HCT116 (cell line): ENCODE results near the gene MOSPD2. TPM values are rescaled to one million over a fixed set of nuclear protein-coding genes. Genes with fewer than 3 reads are reported as not detected.

Experiments
- ATAC-seq: fragments of 200-7000 bp; cut with Tn5 transposase; 2 replicates; pipeline ENCODE4 v1.9.1; 2020; ENCODE audit warnings: mild to moderate bottlenecking, moderate library complexity
- BruUV-seq: library from RNA; stranded (reverse); fragments of 400-500 nt; replicated peaks from 2 replicates; lab custom pipeline; 2021; lab: Mats Ljungman, UMichigan
- CTCF ChIA-PET: fragments of 300-600 bp; sonication (Branson Sonifier 250); formaldehyde crosslinking; loops from one replicate; lab custom pipeline; 2021; ENCODE audit warnings: antibody characterized with exemption; lab: Charles Lee
- POLR2A ChIA-PET: fragments of 300-600, 350-600 bp; sonication (Branson Sonifier 250); formaldehyde crosslinking; loops from one replicate; lab custom pipeline; 2021; ENCODE audit warnings: antibody characterized with exemption; lab: Charles Lee
- RAD21 ChIA-PET, 2 experiments: fragments of 300-600 bp; sonication (Branson Sonifier 250); formaldehyde crosslinking; loops; one replicate each; lab custom pipeline; 2023; ENCODE audit warnings: low total read pairs in 2 of 2; ENCODE audit not compliant: uncharacterized antibody in 2 of 2, unreplicated experiment in 2 of 2, low non-redundant PET in 1 of 2; lab: Charles Lee
- DNase-seq: peaks from one replicate; pipeline ENCODE4 v3.0.0-alpha.2; 2010; ENCODE audit warnings: low read depth, low spot score
- H2AFZ ChIP-seq: fragments of 200-600 bp; shearing (Covaris generic), sonication (generic); 2 replicates; pipeline ENCODE4 v1.6.1; 2017; ENCODE audit warnings: low read depth, mixed run types, mixed read lengths, antibody characterized with exemption, low read length; ENCODE audit not compliant: poor library complexity, severe bottlenecking
- H3K27ac ChIP-seq: 2 replicates; pipeline ENCODE4 v1.5.1; 2012; ENCODE audit warnings: low read depth, low read length
- H3K27me3 ChIP-seq: fragments of 200-600 bp; sonication (generic); 2 replicates; pipeline ENCODE4 v1.6.1; 2016; ENCODE audit warnings: mixed run types, low read length, mixed read lengths; ENCODE audit not compliant: insufficient read depth
- H3K36me3 ChIP-seq, 2 experiments: fragments of 200-500 bp in 1 of 2; fragments of 200-600 bp in 1 of 2; sonication (Bioruptor generic) in 1 of 2; sonication (generic) in 1 of 2; 2 replicates each; pipeline versions ENCODE4 v1.5.1 to v1.6.1; 2014 to 2016; ENCODE audit warnings: low read length in 2 of 2, inconsistent platforms in 1 of 2, mixed read lengths in 1 of 2, mixed run types in 1 of 2; ENCODE audit not compliant: insufficient read depth in 2 of 2, control insufficient read depth in 1 of 2
- H3K4me1 ChIP-seq, 2 experiments: fragments of 200-600 bp in 1 of 2; sonication (generic) in 1 of 2; 2 replicates each; pipeline versions ENCODE4 v1.5.1 to v1.6.1; 2012 to 2017; ENCODE audit warnings: low read length in 2 of 2, inconsistent platforms in 1 of 2, mild to moderate bottlenecking in 1 of 2, mixed read lengths in 1 of 2, mixed run types in 1 of 2, moderate library complexity in 1 of 2; ENCODE audit not compliant: insufficient read depth in 2 of 2, control insufficient read depth in 1 of 2
- H3K4me2 ChIP-seq: fragments of 200-600 bp; sonication (generic); 2 replicates; pipeline ENCODE4 v1.6.1; 2017; ENCODE audit warnings: mixed run types, low read length, mixed read lengths
- H3K4me3 ChIP-seq, 2 experiments: fragments of 200-600 bp in 1 of 2; sonication (generic) in 1 of 2; replicated peaks in 1 of 2; 2 replicates each; pipeline ENCODE4 v1.5.1; 2011 to 2016; ENCODE audit warnings: low read length in 2 of 2, control low read depth in 1 of 2, low read depth in 1 of 2, mild to moderate bottlenecking in 1 of 2, mixed read lengths in 1 of 2, mixed run types in 1 of 2
- H3K79me2 ChIP-seq: fragments of 200-600 bp; sonication (generic); 2 replicates; pipeline ENCODE4 v1.6.1; 2017; ENCODE audit warnings: mild to moderate bottlenecking, mixed run types, low read length, moderate library complexity, mixed read lengths; ENCODE audit not compliant: insufficient read depth
- H3K9ac ChIP-seq: fragments of 200-600 bp; sonication (generic); 2 replicates; pipeline ENCODE4 v1.6.1; 2016; ENCODE audit warnings: low read length, mixed read lengths
- H3K9me2 ChIP-seq: fragments of 200-600 bp; sonication (generic), shearing (Covaris generic); 2 replicates; pipeline ENCODE4 v1.6.1; 2017; ENCODE audit warnings: mixed run types, mild to moderate bottlenecking, moderate library complexity; ENCODE audit not compliant: insufficient read depth
- H3K9me3 ChIP-seq, 2 experiments: fragments of 200-500 bp in 1 of 2; fragments of 200-600 bp in 1 of 2; sonication (Bioruptor generic) in 1 of 2; sonication (generic) in 1 of 2; 2 replicates each; pipeline ENCODE4 v1.6.1; 2014 to 2017; ENCODE audit warnings: low read length in 2 of 2, mixed read lengths in 2 of 2, inconsistent platforms in 1 of 2, low read depth in 1 of 2, mild to moderate bottlenecking in 1 of 2, mixed run types in 1 of 2, moderate library complexity in 1 of 2; ENCODE audit not compliant: control insufficient read depth in 1 of 2, insufficient read depth in 1 of 2
- H4K20me1 ChIP-seq: fragments of 200-600 bp; sonication (generic), shearing (Covaris generic); 2 replicates; pipeline ENCODE4 v1.6.1; 2017; ENCODE audit warnings: mixed run types, mild to moderate bottlenecking, moderate library complexity; ENCODE audit not compliant: insufficient read depth
- ATF3 ChIP-seq: IDR thresholded peaks from 2 replicates; pipeline ENCODE4 v1.6.1; 2012
- CBX3 ChIP-seq: IDR thresholded peaks from 2 replicates; pipeline ENCODE4 v1.6.1; 2012; ENCODE audit warnings: low read depth
- CEBPB ChIP-seq: IDR thresholded peaks from 2 replicates; pipeline ENCODE4 v1.6.1; 2012; ENCODE audit warnings: low read depth
- EGR1 ChIP-seq: IDR thresholded peaks from 2 replicates; pipeline ENCODE4 v1.6.1; 2012; ENCODE audit warnings: low read depth
- ELF1 ChIP-seq: IDR thresholded peaks from 2 replicates; pipeline ENCODE4 v1.6.1; 2012; ENCODE audit warnings: low read depth, borderline replicate concordance
- FOSL1 ChIP-seq: IDR thresholded peaks from 2 replicates; pipeline ENCODE4 v1.6.1; 2012; ENCODE audit warnings: low read depth
- MAX ChIP-seq: IDR thresholded peaks from 2 replicates; pipeline ENCODE4 v1.6.1; 2012
- POLR2A ChIP-seq: IDR thresholded peaks from 2 replicates; pipeline ENCODE4 v1.7.0; 2011; ENCODE audit warnings: borderline replicate concordance; ENCODE audit not compliant: insufficient read depth, insufficient read length; ENCODE audit errors: extremely low read depth
- POLR2AphosphoS5 ChIP-seq: IDR thresholded peaks from 2 replicates; pipeline ENCODE4 v1.6.1; 2011; ENCODE audit warnings: mild to moderate bottlenecking, low read depth, low read length, moderate library complexity
- RAD21 ChIP-seq: IDR thresholded peaks from 2 replicates; pipeline ENCODE4 v1.6.1; 2012; ENCODE audit warnings: low read depth, mild to moderate bottlenecking
- REST ChIP-seq: IDR thresholded peaks from 2 replicates; pipeline ENCODE4 v1.6.1; 2012; ENCODE audit warnings: low read depth
- SIN3A ChIP-seq: IDR thresholded peaks from 2 replicates; pipeline ENCODE4 v1.6.1; 2012; ENCODE audit warnings: low read depth
- SP1 ChIP-seq: IDR thresholded peaks from 2 replicates; pipeline ENCODE4 v1.6.1; 2012; ENCODE audit warnings: low read depth
- SRF ChIP-seq: IDR thresholded peaks from 2 replicates; pipeline ENCODE4 v1.6.1; 2012; ENCODE audit warnings: low read depth
- YY1 ChIP-seq: IDR thresholded peaks from 2 replicates; pipeline ENCODE4 v1.6.1; 2011; ENCODE audit warnings: low read length, low read depth, moderate library complexity, mild to moderate bottlenecking; ENCODE audit not compliant: insufficient replicate concordance; ENCODE audit errors: extremely low read depth
- ZBTB33 ChIP-seq: IDR thresholded peaks from 2 replicates; pipeline ENCODE4 v1.6.1; 2011; ENCODE audit warnings: mild to moderate bottlenecking, low read length, moderate library complexity; ENCODE audit not compliant: insufficient replicate concordance; ENCODE audit errors: extremely low read depth
- ZNF274 ChIP-seq: fragments of 200-500 bp; sonication (Bioruptor generic); IDR thresholded peaks from 2 replicates; pipeline ENCODE4 v1.6.1; 2014; ENCODE audit warnings: mild to moderate bottlenecking, low read depth, low read length, inconsistent platforms
- intact Hi-C: fragments of 100-400 bp; cut with micrococcal nuclease; formaldehyde crosslinking; loops from 2 replicates; pipeline ENCODE4 v1.10.0; 2022
- total RNA-seq: library from RNA; stranded (reverse); gene quantifications from one replicate; pipeline ENCODE4 v1.2.1, GENCODE V29; 2021; ENCODE audit not compliant: unreplicated experiment

Gene MOSPD2
- total RNA-seq, 1 experiment from 2014 or later: 8.9 TPM

- no peak for ATAC-seq
- Histone ChIP-seq H3K27ac (no peak overlapping the region), H3K4me3 (no peak overlapping the region), H3K27me3 (no peaks in the 10 kb centered on the region), H3K9me3 (no peaks in the 10 kb centered on the region), H3K9ac (no peak overlapping the region), H3K36me3 (no peaks in the 10 kb centered on the region), H3K9me2 (no peaks in the 10 kb centered on the region), H3K79me2 (no peaks in the 10 kb centered on the region; the same call in 1 of the 2 replicates), H3K4me2 (no peak overlapping the region), H2AFZ (no peak overlapping the region), H4K20me1 (no peaks in the 10 kb centered on the region), H3K4me1 (peaks cover 3 to 8% of the 10 kb centered on the region in 2 experiments; a peak in 3 of 4 replicates)
- TF ChIP-seq RAD21: no peak
- TF ChIP-seq CEBPB: no peak
- TF ChIP-seq ATF3: no peak
- TF ChIP-seq POLR2AphosphoS5: no peak
- no peak for TF ChIP-seq SIN3A
- TF ChIP-seq CBX3: no peak
- TF ChIP-seq YY1: no peak
- TF ChIP-seq FOSL1: no peak
- no peak for TF ChIP-seq POLR2A
- TF ChIP-seq ELF1: no peak
- TF ChIP-seq EGR1: no peak
- TF ChIP-seq ZNF274: no peak
- TF ChIP-seq REST: no peak
- TF ChIP-seq MAX: no peak
- no peak for TF ChIP-seq SRF
- no peak for TF ChIP-seq ZBTB33
- TF ChIP-seq SP1: no peak
- no peak for DNase-seq
- POLR2A ChIA-PET: no interaction called here
- no TSS peak for BruUV-seq
- RAD21 ChIA-PET: no interaction called here
- intact Hi-C loops: no loop called here
- CTCF ChIA-PET: no interaction called here
Measured at GRCh38 chrX:14897042-14897441, 23.8 kb downstream of the MOSPD2 start.
